CD4-positive, alpha-beta T cell (primary cell): ENCODE data around the gene SYTL3. TPM values are rescaled to one million over a fixed set of nuclear protein-coding genes. Genes with fewer than 3 reads are reported as not detected.
"Not testable (repeated sequence)": the region's sequence is repeated elsewhere in the genome, so short reads cannot be mapped to it uniquely, and the experiment has no call there.

Source experiments
- ATAC-seq: fragments of 200-7000 bp; cut with Tn5 transposase; one replicate; pipeline ENCODE4 v1.10.0; 2022; ENCODE audit warnings: mild to moderate bottlenecking; ENCODE audit not compliant: poor library complexity
- CTCF ChIA-PET: fragments of 350-600 bp; sonication (Branson Sonifier 250); formaldehyde crosslinking; loops from one replicate; lab custom pipeline; 2021; ENCODE audit warnings: antibody characterized with exemption, inconsistent platforms; lab: Charles Lee
- POLR2A ChIA-PET: fragments of 350-600 bp; sonication (Branson Sonifier 250); formaldehyde crosslinking; loops from one replicate; lab custom pipeline; 2021; ENCODE audit warnings: antibody characterized with exemption, inconsistent platforms; lab: Charles Lee
- DNase-seq, 14 experiments: peaks; one replicate each; pipeline ENCODE4 v3.0.0-alpha.2; 2013 to 2020; ENCODE audit warnings: mixed read lengths in 2 of 14
- H3K27ac ChIP-seq, 2 donors: one replicate each; pipeline versions ENCODE4 v1.5.1 to v1.7.0; 2013; ENCODE audit warnings: low read length in 2 of 2, low read depth in 1 of 2, mild to moderate bottlenecking in 1 of 2
- H3K27me3 ChIP-seq, 2 experiments: 1 replicate in 1 of 2; 2 replicates in 1 of 2; pipeline versions ENCODE4 v1.6.1 to v1.7.0; 2013; ENCODE audit warnings: low read length in 2 of 2, control low read depth in 1 of 2, mild to moderate bottlenecking in 1 of 2, moderate library complexity in 1 of 2; ENCODE audit not compliant: insufficient read depth in 2 of 2, control insufficient read depth in 1 of 2
- H3K36me3 ChIP-seq: one replicate; pipeline ENCODE4 v1.6.1; 2013; ENCODE audit warnings: low read length, control low read depth; ENCODE audit not compliant: insufficient read depth
- H3K4me1 ChIP-seq: one replicate; pipeline ENCODE4 v1.6.1; 2013; ENCODE audit warnings: low read length, control low read depth; ENCODE audit not compliant: insufficient read depth
- H3K4me3 ChIP-seq: one replicate; pipeline ENCODE4 v1.5.1; 2013; ENCODE audit warnings: mild to moderate bottlenecking, low read length, moderate library complexity
- H3K9me3 ChIP-seq, 2 experiments: 1 replicate in 1 of 2; 2 replicates in 1 of 2; pipeline versions ENCODE4 v1.6.1 to v1.7.0; 2013; ENCODE audit warnings: low read length in 2 of 2, mild to moderate bottlenecking in 2 of 2, control low read depth in 1 of 2, moderate library complexity in 1 of 2; ENCODE audit not compliant: control insufficient read depth in 1 of 2, insufficient read depth in 1 of 2
- H3K27ac Mint-ChIP-seq: one replicate; pipeline ENCODE4 v1.8.0; 2020; ENCODE audit warnings: mixed read lengths
- H3K27me3 Mint-ChIP-seq: one replicate; pipeline ENCODE4 v1.8.0; 2021; ENCODE audit warnings: mixed read lengths
- H3K36me3 Mint-ChIP-seq: one replicate; pipeline ENCODE4 v1.8.0; 2021; ENCODE audit warnings: low read depth, mixed read lengths
- H3K4me1 Mint-ChIP-seq: one replicate; pipeline ENCODE4 v1.8.0; 2021; ENCODE audit warnings: low read depth, mixed read lengths
- H3K4me3 Mint-ChIP-seq: one replicate; pipeline ENCODE4 v1.8.0; 2020; ENCODE audit warnings: mild to moderate bottlenecking, mixed read lengths
- H3K9me3 Mint-ChIP-seq: one replicate; pipeline ENCODE4 v1.8.0; 2020; ENCODE audit warnings: mixed read lengths
- intact Hi-C, 2 experiments: fragments of 100-400 bp; cut with DNase I in 1 of 2; cut with micrococcal nuclease in 1 of 2; formaldehyde crosslinking; loops; one replicate each; pipeline versions ENCODE4 v1.15.1 to v1.9.0; 2023 to 2025; cut with DNase I, micrococcal nuclease
- total RNA-seq, 174 experiments: library from RNA in 2 of 174; stranded (reverse) in 2 of 174; gene quantifications; one replicate each; pipeline ENCODE4 v1.2.3 and lab custom pipeline; 2021 to 2026
- TF ChIP-seq, protein P1 (sequence below): fragments of 200-600 bp; IDR thresholded peaks from one replicate; pipeline ENCODE4 v1.8.0; 2022; ENCODE audit warnings: antibody characterized with exemption, mild to moderate bottlenecking

The SYTL3 gene
- total RNA-seq, 2 experiments from 2014 or later, result 41.2 to 42.7 TPM

GRCh38 chr6:158611541-158612370, 38.1 kb upstream of the SYTL3 start:
- H3K27me3 Mint-ChIP-seq, result no peaks in the 10 kb centered on the region
- Histone ChIP-seq H3K4me3 (no peak overlapping the region), H3K27me3 (no peaks in the 10 kb centered on the region), H3K36me3 (peaks cover 72% of the 10 kb centered on the region), H3K27ac (no peak overlapping the region), H3K9me3 (no peaks in the 10 kb centered on the region), H3K4me1 (no peaks in the 10 kb centered on the region)
- DNase-seq, result no peak
- CTCF ChIA-PET, result no interaction called here
- H3K27ac Mint-ChIP-seq, result no peak overlapping the region
- no peak for ATAC-seq
- H3K4me1 Mint-ChIP-seq, result no peaks in the 10 kb centered on the region
- POLR2A ChIA-PET, result interaction anchor here (0.6 kb wide), 1 partner anchor 463 kb away, joined by 3 read pairs; no protein-coding TSS in a partner anchor
- peaks cover 91% of the 10 kb centered on the region for H3K36me3 Mint-ChIP-seq
- intact Hi-C loops, result no loop called here
- no peak overlapping the region for H3K4me3 Mint-ChIP-seq
- TF ChIP-seq, protein P1, sequence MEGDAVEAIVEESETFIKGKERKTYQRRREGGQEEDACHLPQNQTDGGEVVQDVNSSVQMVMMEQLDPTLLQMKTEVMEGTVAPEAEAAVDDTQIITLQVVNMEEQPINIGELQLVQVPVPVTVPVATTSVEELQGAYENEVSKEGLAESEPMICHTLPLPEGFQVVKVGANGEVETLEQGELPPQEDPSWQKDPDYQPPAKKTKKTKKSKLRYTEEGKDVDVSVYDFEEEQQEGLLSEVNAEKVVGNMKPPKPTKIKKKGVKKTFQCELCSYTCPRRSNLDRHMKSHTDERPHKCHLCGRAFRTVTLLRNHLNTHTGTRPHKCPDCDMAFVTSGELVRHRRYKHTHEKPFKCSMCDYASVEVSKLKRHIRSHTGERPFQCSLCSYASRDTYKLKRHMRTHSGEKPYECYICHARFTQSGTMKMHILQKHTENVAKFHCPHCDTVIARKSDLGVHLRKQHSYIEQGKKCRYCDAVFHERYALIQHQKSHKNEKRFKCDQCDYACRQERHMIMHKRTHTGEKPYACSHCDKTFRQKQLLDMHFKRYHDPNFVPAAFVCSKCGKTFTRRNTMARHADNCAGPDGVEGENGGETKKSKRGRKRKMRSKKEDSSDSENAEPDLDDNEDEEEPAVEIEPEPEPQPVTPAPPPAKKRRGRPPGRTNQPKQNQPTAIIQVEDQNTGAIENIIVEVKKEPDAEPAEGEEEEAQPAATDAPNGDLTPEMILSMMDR, result no peak
- no peaks in the 10 kb centered on the region for H3K9me3 Mint-ChIP-seq

DNA sequence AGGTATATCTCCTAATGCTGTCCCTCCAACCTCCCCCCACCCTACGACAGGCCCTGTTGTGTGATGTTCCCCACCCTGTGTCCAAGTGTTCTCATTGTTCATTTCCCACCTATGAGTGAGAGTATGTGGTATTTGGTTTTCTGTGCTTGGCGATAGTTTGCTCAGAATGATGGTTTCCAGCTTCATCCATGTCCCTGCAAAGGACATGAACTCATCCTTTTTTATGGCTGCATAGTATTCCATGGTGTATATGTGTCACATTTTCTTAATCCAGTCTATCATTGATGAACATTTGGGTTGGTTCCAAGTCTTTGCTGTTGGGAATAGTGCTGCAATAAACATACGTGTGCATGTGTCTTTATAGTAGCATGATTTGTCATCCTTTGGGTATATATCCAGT, 35.2 kb upstream of the SYTL3 start:
- POLR2A ChIA-PET, H3K27me3 ChIP-seq, CTCF ChIA-PET, H3K4me3 ChIP-seq, intact Hi-C loops, H3K27me3 Mint-ChIP-seq, H3K27ac Mint-ChIP-seq, H3K27ac ChIP-seq, H3K9me3 Mint-ChIP-seq, DNase-seq, H3K4me1 ChIP-seq, ATAC-seq, H3K4me3 Mint-ChIP-seq, H3K9me3 ChIP-seq: not testable (repeated sequence)
- peaks cover 48% of the 10 kb centered on the region for H3K36me3 ChIP-seq
- Mint-ChIP-seq H3K36me3 (peaks cover 100% of the 10 kb centered on the region), H3K4me1 (peaks cover 11% of the 10 kb centered on the region)

DNA sequence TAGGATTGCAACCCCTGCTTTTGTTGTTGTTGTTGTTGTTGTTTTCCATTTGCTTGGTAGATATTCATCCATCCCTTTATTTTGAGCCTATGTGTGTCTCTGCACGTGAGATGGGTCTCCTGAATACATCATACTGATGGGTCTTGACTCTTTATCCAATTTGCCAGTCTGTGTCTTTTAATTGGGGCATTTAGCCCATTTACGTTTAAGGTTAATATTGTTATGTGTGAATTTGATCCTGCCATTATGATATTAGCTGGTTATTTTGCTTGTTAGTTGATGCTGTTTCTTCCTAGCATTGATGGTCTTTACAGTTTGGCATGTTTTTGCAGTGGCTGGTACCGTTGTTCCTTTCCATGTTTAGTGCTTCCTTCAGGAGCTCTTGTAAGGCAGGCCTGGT, 31.6 kb upstream of the SYTL3 start:
- H3K4me3 Mint-ChIP-seq, ATAC-seq, H3K27me3 ChIP-seq, H3K27me3 Mint-ChIP-seq, H3K9me3 ChIP-seq, H3K27ac ChIP-seq, H3K4me3 ChIP-seq, DNase-seq, CTCF ChIA-PET, H3K9me3 Mint-ChIP-seq, H3K4me1 ChIP-seq, intact Hi-C loops, POLR2A ChIA-PET: not testable (repeated sequence)
- H3K27ac Mint-ChIP-seq, result peak overlapping the region; percentile 40
- peaks cover 11% of the 10 kb centered on the region for H3K4me1 Mint-ChIP-seq
- H3K36me3 ChIP-seq, result peaks cover 44% of the 10 kb centered on the region
- peaks cover 92% of the 10 kb centered on the region for H3K36me3 Mint-ChIP-seq

DNA sequence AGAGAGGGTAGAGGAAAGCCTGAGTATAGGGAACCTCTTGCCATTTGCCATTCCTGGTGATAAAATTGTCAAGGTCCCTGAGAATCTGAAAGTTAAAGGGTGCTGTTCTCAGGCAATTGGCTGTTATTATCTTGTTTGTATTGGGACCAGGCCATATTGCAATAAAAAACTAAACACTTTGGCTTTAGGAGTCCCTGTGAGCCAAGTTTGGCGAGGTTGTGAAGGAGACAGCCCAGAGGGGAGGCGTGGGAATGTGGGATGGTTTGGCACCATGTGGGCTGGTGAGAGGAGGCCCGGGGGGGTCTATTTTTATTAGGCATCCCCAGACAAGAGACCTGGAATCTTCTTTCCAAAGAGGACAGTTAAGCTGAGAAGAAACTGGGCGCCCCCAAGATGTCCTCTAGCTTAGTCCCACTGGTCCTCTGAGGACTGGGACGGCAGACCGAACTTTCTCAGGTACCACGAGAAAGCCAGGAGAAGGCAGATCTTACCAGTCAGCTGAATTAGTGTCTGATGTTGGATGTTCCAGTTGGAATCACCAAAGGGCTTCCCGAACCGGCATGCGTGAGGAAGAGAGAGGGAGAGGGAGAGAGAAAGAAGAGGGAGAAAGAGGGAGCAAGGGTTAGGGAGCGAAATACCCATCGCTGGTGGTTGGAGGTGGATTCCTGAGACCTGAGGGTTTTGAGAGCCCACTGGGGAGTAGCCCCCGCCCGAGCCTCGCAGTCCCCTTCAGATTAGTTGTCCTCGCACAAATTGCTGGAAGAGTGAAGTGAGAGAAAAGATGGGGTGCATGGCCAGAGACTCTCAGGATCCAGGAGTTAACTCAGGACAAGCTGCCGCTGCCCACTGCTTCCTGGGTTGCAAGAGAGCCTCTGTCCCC, 29.7 kb upstream of the SYTL3 start:
- TF ChIP-seq, protein P1, result no peak
- Histone ChIP-seq H3K27ac (no peak overlapping the region), H3K4me3 (no peak overlapping the region), H3K36me3 (peaks cover 50% of the 10 kb centered on the region), H3K4me1 (no peaks in the 10 kb centered on the region), H3K27me3 (no peaks in the 10 kb centered on the region), H3K9me3 (no peaks in the 10 kb centered on the region)
- CTCF ChIA-PET, result no interaction called here
- Mint-ChIP-seq H3K27me3 (no peaks in the 10 kb centered on the region), H3K9me3 (no peaks in the 10 kb centered on the region), H3K4me3 (no peak overlapping the region), H3K36me3 (peaks cover 88% of the 10 kb centered on the region), H3K4me1 (peaks cover 11% of the 10 kb centered on the region), H3K27ac (peak overlapping the region; percentile 34)
- POLR2A ChIA-PET, result interaction anchor here (0.6 to 1.2 kb wide), 2 partner anchors 16 to 40 kb away, joined by 3 read pairs; no protein-coding TSS in a partner anchor
- intact Hi-C loops, result no loop called here
- ATAC-seq, result no peak
- no peak for DNase-seq
